HepG2 (cell line): ENCODE measurements around the gene THOC6. TPM values are rescaled to one million over a fixed set of nuclear protein-coding genes. Genes with fewer than 3 reads are reported as not detected.

Source experiments
- BCL6 ChIP-seq: IDR thresholded peaks from 2 replicates; pipeline ENCODE4 v1.6.1; 2016; ENCODE audit warnings: missing genetic modification reagents, missing compliant biosample characterization
- DPF2 ChIP-seq: sonication (generic); formaldehyde crosslinking; IDR thresholded peaks from 2 replicates; pipeline ENCODE4 v1.4.0; 2020; ENCODE audit warnings: mild to moderate bottlenecking, low read depth, missing genetic modification reagents, borderline replicate concordance
- FOXA1 ChIP-seq, 2 experiments: fragments of 450-650 bp in 1 of 2; sonication (generic) in 1 of 2; formaldehyde crosslinking in 1 of 2; IDR thresholded peaks; 2 replicates each; pipeline versions ENCODE4 v1.4.0 to v1.6.1; 2016 to 2020; ENCODE audit warnings: missing genetic modification reagents in 1 of 2
- FOXC1 ChIP-seq: sonication (generic); formaldehyde crosslinking; IDR thresholded peaks from 2 replicates; pipeline ENCODE4 v1.8.0; 2022; ENCODE audit warnings: mild to moderate bottlenecking, missing genetic modification reagents, borderline replicate concordance
- GATAD2A ChIP-seq: IDR thresholded peaks from 2 replicates; pipeline ENCODE4 v1.6.1; 2016
- GLI4 ChIP-seq: sonication (generic); formaldehyde crosslinking; IDR thresholded peaks from 2 replicates; pipeline ENCODE4 v1.5.1; 2020; ENCODE audit warnings: missing genetic modification reagents, mild to moderate bottlenecking, moderate library complexity, borderline replicate concordance
- HCFC1 ChIP-seq: fragments of 150-350 bp; IDR thresholded peaks from 2 replicates; pipeline ENCODE4 v1.6.1; 2014; ENCODE audit warnings: low read depth, low read length
- KDM2A ChIP-seq: sonication (generic); formaldehyde crosslinking; IDR thresholded peaks from 2 replicates; pipeline ENCODE4 v1.4.0; 2020; ENCODE audit warnings: low read depth, missing genetic modification reagents, borderline replicate concordance
- KDM5A ChIP-seq: fragments of 200-600 bp; sonication (generic); IDR thresholded peaks from 2 replicates; pipeline ENCODE4 v1.7.0; 2018; ENCODE audit warnings: antibody characterized with exemption, mild to moderate bottlenecking, low read length, borderline replicate concordance
- KLF9 ChIP-seq: IDR thresholded peaks from 2 replicates; pipeline ENCODE4 v1.6.1; 2016; ENCODE audit warnings: low read depth
- MXI1 ChIP-seq: IDR thresholded peaks from 3 replicates; pipeline ENCODE4 v1.6.1; 2012; ENCODE audit warnings: low read depth, low read length, inconsistent platforms, borderline replicate concordance
- REPIN1 ChIP-seq: sonication (generic); formaldehyde crosslinking; IDR thresholded peaks from 2 replicates; pipeline ENCODE4 v1.8.0; 2022; ENCODE audit warnings: missing genetic modification reagents, low read depth, mild to moderate bottlenecking, borderline replicate concordance
- SMAD1 ChIP-seq: sonication (generic); formaldehyde crosslinking; IDR thresholded peaks from 2 replicates; pipeline ENCODE4 v1.4.0; 2020; ENCODE audit warnings: missing genetic modification reagents, low read depth, mild to moderate bottlenecking, borderline replicate concordance
- ZNF142 ChIP-seq: sonication (generic); formaldehyde crosslinking; IDR thresholded peaks from 2 replicates; pipeline ENCODE4 v1.4.0; 2020; ENCODE audit warnings: missing genetic modification reagents
- ZNF143 ChIP-seq: sonication (generic); formaldehyde crosslinking; IDR thresholded peaks from 2 replicates; pipeline ENCODE4 v1.4.0; 2020; ENCODE audit warnings: missing genetic modification reagents
- ZNF530 ChIP-seq: sonication (generic); formaldehyde crosslinking; IDR thresholded peaks from 2 replicates; pipeline ENCODE4 v1.5.0; 2020; ENCODE audit warnings: low read depth, mild to moderate bottlenecking, missing genetic modification reagents
- ZNF660 ChIP-seq: sonication (generic); formaldehyde crosslinking; IDR thresholded peaks from 2 replicates; pipeline ENCODE4 v1.5.1; 2020; ENCODE audit warnings: mild to moderate bottlenecking, low read depth, missing genetic modification reagents, borderline replicate concordance
- ZNF773 ChIP-seq: sonication (generic); formaldehyde crosslinking; IDR thresholded peaks from 2 replicates; pipeline ENCODE4 v1.4.0; 2020; ENCODE audit warnings: missing genetic modification reagents, borderline replicate concordance
- polyA plus RNA-seq, 8 experiments: library from polyadenylated mRNA; depleted of rRNA in 3 of 8; stranded (reverse) in 7 of 8; unstranded in 1 of 8; fragments of >200 nt; fragmentation: Illumina TruSeq in 4 of 8; extraction: Trizol in 4 of 8; gene quantifications; 2 replicates each; pipeline versions ENCODE4 v1.2.1 to v1.2.3, GENCODE V29; 2011 to 2016; ENCODE audit warnings: low read depth in 4 of 8, missing spikeins in 1 of 8, mixed read lengths in 1 of 8; ENCODE audit not compliant: insufficient read depth in 1 of 8
- total RNA-seq, 5 experiments: library from RNA; depleted of rRNA; stranded (reverse); fragments of >200 nt; fragmentation: Illumina TruSeq; extraction: Trizol; gene quantifications; 2 replicates each; pipeline ENCODE4 v1.2.3, GENCODE V29; 2016; ENCODE audit warnings: low read depth in 1 of 5
- TF ChIP-seq, protein P1 (sequence below): sonication (generic); formaldehyde crosslinking; IDR thresholded peaks from 2 replicates; pipeline ENCODE4 v1.4.0; 2020; ENCODE audit warnings: missing genetic modification reagents
- TF ChIP-seq, protein P2 (sequence below): sonication (generic); formaldehyde crosslinking; IDR thresholded peaks from 2 replicates; pipeline ENCODE4 v1.8.1; 2023; ENCODE audit warnings: missing genetic modification reagents, inconsistent platforms, borderline replicate concordance

Gene THOC6
- total and polyA plus RNA-seq, 2 of the 13 experiments (the other 11 are each of a cell fraction or from before 2014, with no cell fraction given): 32.1 to 37.0 TPM

DNA sequence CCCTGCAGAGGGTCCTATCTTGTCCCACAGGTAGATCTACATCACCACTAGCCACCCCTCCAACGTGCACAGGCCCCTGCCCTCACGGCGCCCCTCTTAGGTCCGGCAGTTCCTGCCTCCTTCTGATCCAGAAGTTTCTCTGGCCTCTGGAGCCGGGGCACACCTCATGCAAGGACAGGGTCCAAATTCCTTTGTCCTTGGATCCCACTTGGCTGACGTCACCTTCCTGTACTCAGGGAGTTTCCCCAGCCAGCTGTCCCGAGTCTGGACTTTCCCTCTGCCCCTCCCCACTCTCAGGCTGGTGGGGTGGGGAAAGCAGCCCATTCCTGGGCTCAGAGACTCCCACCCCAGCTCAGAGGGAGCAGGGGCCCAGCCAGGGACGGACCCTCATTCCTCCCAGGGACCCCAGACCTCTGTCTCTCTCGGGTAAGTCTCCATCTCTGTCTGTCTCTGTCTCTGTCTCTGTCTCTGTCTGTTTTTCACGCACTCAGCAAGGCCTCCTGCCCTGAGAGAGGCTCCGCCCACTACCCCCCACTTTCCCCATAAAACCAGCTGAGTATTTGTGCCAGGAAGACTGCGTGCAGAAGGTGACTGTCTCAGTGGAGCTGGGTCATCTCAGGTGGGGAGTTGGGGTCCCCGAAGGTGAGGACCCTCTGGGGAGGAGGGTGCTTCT lies 41.4 kb downstream of the THOC6 start, which contains the start of gene IL32 (continued):
- TF ChIP-seq ZNF142 (0 out of 2 replicates have a peak, but pooled peaks have one; percentile 14), GLI4 (CRISPR knock-in tag) (peak; percentile 85; the same call in 1 of the 2 replicates), GATAD2A (CRISPR knock-in tag) (peak; percentile 92), MXI1 (no peak; the same call in 2 of the 3 replicates), ZNF773 (CRISPR knock-in tag) (no peak), HCFC1 (no peak), FOXC1 (CRISPR knock-in tag) (0 out of 2 replicates have a peak, but pooled peaks have one; percentile 61), REPIN1 (CRISPR knock-in tag) (no peak; the same call in 1 of the 2 replicates), FOXA1 (IDR thresholded peaks at IDR 0.05) (no peak), FOXA1 (CRISPR knock-in tag; IDR thresholded peaks at IDR 0.05) (no peak), ZNF530 (CRISPR knock-in tag) (peak; percentile 74; the same call in 1 of the 2 replicates), BCL6 (peak; percentile 54; the same call in 1 of the 2 replicates), KDM2A (CRISPR knock-in tag) (peak; percentile 65), ZNF143 (CRISPR knock-in tag) (no peak), KDM5A (no peak; the same call in 1 of the 2 replicates), KLF9 (CRISPR knock-in tag) (peak; percentile 79; the same call in 1 of the 2 replicates), ZNF660 (CRISPR knock-in tag) (no peak), DPF2 (CRISPR knock-in tag) (no peak), SMAD1 (CRISPR knock-in tag) (peak; percentile 75; the same call in 1 of the 2 replicates)
- TF ChIP-seq, protein P1, sequence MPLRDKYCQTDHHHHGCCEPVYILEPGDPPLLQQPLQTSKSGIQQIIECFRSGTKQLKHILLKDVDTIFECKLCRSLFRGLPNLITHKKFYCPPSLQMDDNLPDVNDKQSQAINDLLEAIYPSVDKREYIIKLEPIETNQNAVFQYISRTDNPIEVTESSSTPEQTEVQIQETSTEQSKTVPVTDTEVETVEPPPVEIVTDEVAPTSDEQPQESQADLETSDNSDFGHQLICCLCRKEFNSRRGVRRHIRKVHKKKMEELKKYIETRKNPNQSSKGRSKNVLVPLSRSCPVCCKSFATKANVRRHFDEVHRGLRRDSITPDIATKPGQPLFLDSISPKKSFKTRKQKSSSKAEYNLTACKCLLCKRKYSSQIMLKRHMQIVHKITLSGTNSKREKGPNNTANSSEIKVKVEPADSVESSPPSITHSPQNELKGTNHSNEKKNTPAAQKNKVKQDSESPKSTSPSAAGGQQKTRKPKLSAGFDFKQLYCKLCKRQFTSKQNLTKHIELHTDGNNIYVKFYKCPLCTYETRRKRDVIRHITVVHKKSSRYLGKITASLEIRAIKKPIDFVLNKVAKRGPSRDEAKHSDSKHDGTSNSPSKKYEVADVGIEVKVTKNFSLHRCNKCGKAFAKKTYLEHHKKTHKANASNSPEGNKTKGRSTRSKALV (CRISPR knock-in tag): 0 out of 2 replicates have a peak, but pooled peaks have one; percentile 37
- TF ChIP-seq, protein P2, sequence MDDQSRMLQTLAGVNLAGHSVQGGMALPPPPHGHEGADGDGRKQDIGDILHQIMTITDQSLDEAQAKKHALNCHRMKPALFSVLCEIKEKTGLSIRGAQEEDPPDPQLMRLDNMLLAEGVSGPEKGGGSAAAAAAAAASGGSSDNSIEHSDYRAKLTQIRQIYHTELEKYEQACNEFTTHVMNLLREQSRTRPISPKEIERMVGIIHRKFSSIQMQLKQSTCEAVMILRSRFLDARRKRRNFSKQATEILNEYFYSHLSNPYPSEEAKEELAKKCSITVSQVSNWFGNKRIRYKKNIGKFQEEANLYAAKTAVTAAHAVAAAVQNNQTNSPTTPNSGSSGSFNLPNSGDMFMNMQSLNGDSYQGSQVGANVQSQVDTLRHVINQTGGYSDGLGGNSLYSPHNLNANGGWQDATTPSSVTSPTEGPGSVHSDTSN: no peak
